Measurements from ENCODE around the gene RBBP5. TPM values are rescaled to one million over a fixed set of nuclear protein-coding genes. Genes with fewer than 3 reads are reported as not detected.

The RBBP5 gene, protein sequence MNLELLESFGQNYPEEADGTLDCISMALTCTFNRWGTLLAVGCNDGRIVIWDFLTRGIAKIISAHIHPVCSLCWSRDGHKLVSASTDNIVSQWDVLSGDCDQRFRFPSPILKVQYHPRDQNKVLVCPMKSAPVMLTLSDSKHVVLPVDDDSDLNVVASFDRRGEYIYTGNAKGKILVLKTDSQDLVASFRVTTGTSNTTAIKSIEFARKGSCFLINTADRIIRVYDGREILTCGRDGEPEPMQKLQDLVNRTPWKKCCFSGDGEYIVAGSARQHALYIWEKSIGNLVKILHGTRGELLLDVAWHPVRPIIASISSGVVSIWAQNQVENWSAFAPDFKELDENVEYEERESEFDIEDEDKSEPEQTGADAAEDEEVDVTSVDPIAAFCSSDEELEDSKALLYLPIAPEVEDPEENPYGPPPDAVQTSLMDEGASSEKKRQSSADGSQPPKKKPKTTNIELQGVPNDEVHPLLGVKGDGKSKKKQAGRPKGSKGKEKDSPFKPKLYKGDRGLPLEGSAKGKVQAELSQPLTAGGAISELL
- total RNA-seq: 16.5 and 19.5 TPM in 2 replicates

DNA sequence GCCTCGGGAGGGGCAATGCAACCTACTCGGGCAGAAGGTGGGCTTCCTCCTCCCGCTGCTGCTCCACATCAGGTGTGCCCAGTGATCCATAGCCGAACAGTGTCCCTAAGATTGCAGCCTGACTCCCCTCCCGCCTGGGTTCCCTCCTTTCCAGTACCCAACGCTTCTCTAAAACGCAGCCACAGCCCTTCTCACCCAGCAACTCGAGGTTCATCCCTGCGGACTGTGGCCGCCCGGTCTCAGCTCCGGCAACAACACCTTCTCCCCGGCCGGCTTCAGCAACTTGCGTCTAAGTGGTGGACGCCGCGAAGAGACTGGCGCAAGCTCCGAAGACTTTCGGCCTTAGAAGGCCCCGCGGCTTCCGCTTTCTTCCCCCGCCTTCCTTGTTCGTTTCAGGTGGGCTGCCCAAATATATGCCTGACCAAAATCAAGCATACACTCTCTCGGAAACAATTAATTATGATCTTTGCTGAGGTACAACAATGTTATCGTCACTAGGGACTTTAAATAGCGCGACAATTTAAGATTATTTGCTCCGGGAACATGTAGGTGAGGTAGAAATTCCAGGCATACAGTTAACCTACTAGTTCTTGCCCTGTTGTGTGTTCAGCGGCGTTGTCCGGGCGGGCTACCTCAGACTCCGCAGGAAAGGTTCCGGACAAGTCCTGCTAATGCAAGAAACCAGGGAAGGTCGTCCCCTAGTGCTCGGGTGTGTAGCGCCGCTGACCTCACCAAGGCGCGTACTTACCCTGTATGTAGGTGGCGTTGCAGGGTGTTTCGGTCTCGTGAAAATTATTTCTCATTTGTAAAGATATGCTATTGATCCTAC, at the start of gene RBBP5:
Gene RBBP5, minus strand, starts transcription at position 319 of the 829 bp plus-strand sequence. Its CDS starts 105 bp downstream, at position 214.
- Histone ChIP-seq H3K27me3 (ENCODE audit: insufficient read depth, low read length) (no peaks in the 10 kb centered on the region), H3K79me2 (ENCODE audit: insufficient read depth, low read length) (peaks cover 45% of the 10 kb centered on the region), H2AFZ (ENCODE audit: low read length) (peak within 1 kb of the TSS; percentile 96), H4K20me1 (ENCODE audit: insufficient read depth, low read length) (peaks cover 10% of the 10 kb centered on the region), H3K36me3 (ENCODE audit: insufficient read depth, low read length) (peaks cover under 1% of the 10 kb centered on the region), H3K4me3 (ENCODE audit: insufficient read depth, low read length) (peak within 1 kb of the TSS; percentile 95), H3K4me1 (ENCODE audit: insufficient read depth, low read length) (peaks cover 15% of the 10 kb centered on the region), H3K4me2 (ENCODE audit: insufficient read depth, low read length) (peak within 1 kb of the TSS; percentile 96), H3K9me3 (ENCODE audit: low read depth, low read length) (no peaks in the 10 kb centered on the region), H3K27ac (ENCODE audit: low read depth, low read length) (peak within 1 kb of the TSS; percentile 97)
- DNase-seq (ENCODE audit: insufficient read length, low spot score, missing footprints): peak; percentile 95
- peak; percentile 87 for TF ChIP-seq CTCF (IDR thresholded peaks at IDR 0.05; ENCODE audit: extremely low read depth, low read depth, low read length)

DNA sequence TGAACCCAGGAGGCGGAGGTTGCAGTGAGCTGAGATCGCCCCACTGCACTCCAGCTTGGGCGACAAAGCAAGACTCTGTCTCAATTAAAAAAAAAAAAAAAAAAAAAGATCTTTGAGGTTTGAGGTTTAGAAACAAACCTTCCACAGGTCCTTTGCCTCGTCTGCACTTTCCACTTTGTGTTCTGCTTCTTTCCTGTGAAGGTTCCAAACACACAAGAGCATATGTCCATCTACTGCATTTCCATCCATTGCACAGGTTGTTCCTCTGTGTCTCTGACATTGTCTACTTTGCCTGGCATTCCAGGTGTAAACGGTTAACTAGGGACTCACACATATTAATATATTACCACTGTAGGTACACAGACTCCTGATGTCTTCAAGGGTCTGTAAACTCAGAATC, 49.6 kb upstream of the RBBP5 start:
- H3K9me3 ChIP-seq (ENCODE audit: low read depth, low read length): no peaks in the 10 kb centered on the region
- H2AFZ ChIP-seq (ENCODE audit: low read length): no peak overlapping the region
- no peak for DNase-seq (ENCODE audit: insufficient read length, low spot score, missing footprints)
- no peaks in the 10 kb centered on the region for H4K20me1 ChIP-seq (ENCODE audit: insufficient read depth, low read length)
- peaks cover 19% of the 10 kb centered on the region for H3K36me3 ChIP-seq (ENCODE audit: insufficient read depth, low read length)
- H3K4me3 ChIP-seq (ENCODE audit: insufficient read depth, low read length): no peak overlapping the region
- no peak for TF ChIP-seq CTCF (IDR thresholded peaks at IDR 0.05; ENCODE audit: extremely low read depth, low read depth, low read length)
- peaks cover 33% of the 10 kb centered on the region for H3K79me2 ChIP-seq (ENCODE audit: insufficient read depth, low read length)
- H3K27ac ChIP-seq (ENCODE audit: low read depth, low read length): no peak overlapping the region
- H3K4me1 ChIP-seq (ENCODE audit: insufficient read depth, low read length): peaks cover 37% of the 10 kb centered on the region
- H3K4me2 ChIP-seq (ENCODE audit: insufficient read depth, low read length): no peak overlapping the region
- no peaks in the 10 kb centered on the region for H3K27me3 ChIP-seq (ENCODE audit: insufficient read depth, low read length)

DNA sequence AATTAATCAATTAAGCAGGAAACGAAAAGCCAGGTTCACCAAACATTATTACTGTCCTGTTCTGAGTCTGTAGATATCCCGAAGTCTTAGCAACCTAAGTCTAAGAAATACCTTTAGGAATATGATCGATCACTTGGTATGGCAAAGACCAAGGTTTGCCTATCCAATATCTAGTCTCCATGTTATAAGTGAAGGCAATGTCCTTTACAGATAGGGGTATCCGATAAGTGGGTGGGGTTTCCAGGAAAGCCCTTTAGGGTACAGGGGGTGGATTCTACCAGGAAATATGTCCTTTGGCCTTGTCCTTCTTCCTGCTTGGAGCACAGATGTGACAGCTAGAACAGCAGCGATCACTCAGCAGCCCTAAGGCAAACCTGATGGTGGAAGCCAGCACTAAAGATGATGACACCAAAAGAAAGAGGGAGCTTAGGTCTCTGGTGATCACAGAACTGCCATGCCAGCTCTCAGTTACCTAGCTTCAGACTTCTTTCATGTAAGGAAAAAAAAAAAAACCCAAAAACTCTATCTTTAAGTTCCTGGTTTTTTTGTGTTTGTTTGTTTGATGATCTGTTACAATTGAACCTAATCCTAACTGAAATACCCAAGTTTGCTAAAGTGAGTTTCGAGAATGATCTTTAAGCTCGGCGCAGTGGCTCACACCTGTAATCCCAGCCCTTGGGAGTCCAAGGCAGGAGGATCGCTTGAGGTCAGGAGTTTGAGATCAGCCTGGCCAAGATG, 48.9 kb upstream of the RBBP5 start:
- no peak for TF ChIP-seq CTCF (IDR thresholded peaks at IDR 0.05; ENCODE audit: extremely low read depth, low read depth, low read length)
- Histone ChIP-seq H3K79me2 (ENCODE audit: insufficient read depth, low read length) (peaks cover 33% of the 10 kb centered on the region), H3K27me3 (ENCODE audit: insufficient read depth, low read length) (no peaks in the 10 kb centered on the region), H3K27ac (ENCODE audit: low read depth, low read length) (no peak overlapping the region), H2AFZ (ENCODE audit: low read length) (no peak overlapping the region), H3K4me3 (ENCODE audit: insufficient read depth, low read length) (no peak overlapping the region), H3K4me2 (ENCODE audit: insufficient read depth, low read length) (no peak overlapping the region), H3K4me1 (ENCODE audit: insufficient read depth, low read length) (peaks cover 36% of the 10 kb centered on the region), H3K36me3 (ENCODE audit: insufficient read depth, low read length) (peaks cover 19% of the 10 kb centered on the region), H4K20me1 (ENCODE audit: insufficient read depth, low read length) (no peaks in the 10 kb centered on the region), H3K9me3 (ENCODE audit: low read depth, low read length) (no peaks in the 10 kb centered on the region)
- DNase-seq (ENCODE audit: insufficient read length, low spot score, missing footprints): no peak

Data from osteoblast (primary cell).